Ishikawa (cell line): ENCODE data around the gene ASB2.

ENCODE experiments used
- CEBPB ChIP-seq: IDR thresholded peaks from 2 replicates; pipeline ENCODE4 v1.6.1; 2012
- CREB1 ChIP-seq: IDR thresholded peaks from 2 replicates; pipeline ENCODE4 v1.6.1; 2012; ENCODE audit warnings: low read depth
- EGR1 ChIP-seq: IDR thresholded peaks from 2 replicates; pipeline ENCODE4 v1.6.1; 2012
- EP300 ChIP-seq: IDR thresholded peaks from 2 replicates; pipeline ENCODE4 v1.6.1; 2012; ENCODE audit warnings: borderline replicate concordance
- FOXM1 ChIP-seq: IDR thresholded peaks from 2 replicates; pipeline ENCODE4 v1.6.1; 2012; ENCODE audit warnings: low read depth, borderline replicate concordance
- NFIC ChIP-seq: IDR thresholded peaks from 2 replicates; pipeline ENCODE4 v1.6.1; 2012
- RAD21 ChIP-seq: IDR thresholded peaks from 2 replicates; pipeline ENCODE4 v1.6.1; 2012; ENCODE audit warnings: low read depth
- TAF1 ChIP-seq: IDR thresholded peaks from 2 replicates; pipeline ENCODE4 v1.6.1; 2012; ENCODE audit warnings: low read depth, mild to moderate bottlenecking
- TCF12 ChIP-seq: IDR thresholded peaks from 2 replicates; pipeline ENCODE4 v1.6.1; 2012; ENCODE audit warnings: low read depth
- TEAD4 ChIP-seq: IDR thresholded peaks from 2 replicates; pipeline ENCODE4 v1.6.1; 2012
- YY1 ChIP-seq: IDR thresholded peaks from 2 replicates; pipeline ENCODE4 v1.6.1; 2012; ENCODE audit warnings: low read depth
- ZBTB7A ChIP-seq: IDR thresholded peaks from 2 replicates; pipeline ENCODE4 v1.6.1; 2012; ENCODE audit warnings: low read depth
- TF ChIP-seq, protein P1 (sequence below): IDR thresholded peaks from 2 replicates; pipeline ENCODE4 v1.6.1; 2012; ENCODE audit warnings: low read depth, mild to moderate bottlenecking
- TF ChIP-seq, protein P2 (sequence below): IDR thresholded peaks from 2 replicates; pipeline ENCODE4 v1.6.1; 2012
- TF ChIP-seq, protein P3 (sequence below): IDR thresholded peaks from 2 replicates; pipeline ENCODE4 v1.6.1; 2012

The ASB2 gene

DNA sequence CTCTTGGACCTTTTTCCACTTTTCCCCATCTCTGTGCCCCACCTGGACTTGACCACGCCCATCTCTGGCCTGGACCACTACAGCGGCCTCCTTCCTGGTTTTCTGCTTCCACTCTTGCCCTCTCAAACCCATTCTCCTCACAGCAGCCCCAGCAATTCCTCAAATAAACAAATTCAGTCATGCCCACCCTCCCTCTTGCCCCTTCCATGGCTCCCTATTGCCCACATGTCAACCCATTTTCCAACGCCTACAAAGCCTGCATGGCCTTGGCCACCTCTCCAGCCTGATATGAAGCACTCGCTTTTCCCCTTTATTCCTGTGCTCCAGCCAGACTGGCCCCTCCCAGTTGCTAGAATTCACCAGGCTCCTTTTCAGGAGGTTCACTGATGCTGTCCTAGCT, 43.9 kb upstream of the ASB2 start:
- TF ChIP-seq CREB1 = no peak
- no peak for TF ChIP-seq EGR1
- TF ChIP-seq, protein P1, sequence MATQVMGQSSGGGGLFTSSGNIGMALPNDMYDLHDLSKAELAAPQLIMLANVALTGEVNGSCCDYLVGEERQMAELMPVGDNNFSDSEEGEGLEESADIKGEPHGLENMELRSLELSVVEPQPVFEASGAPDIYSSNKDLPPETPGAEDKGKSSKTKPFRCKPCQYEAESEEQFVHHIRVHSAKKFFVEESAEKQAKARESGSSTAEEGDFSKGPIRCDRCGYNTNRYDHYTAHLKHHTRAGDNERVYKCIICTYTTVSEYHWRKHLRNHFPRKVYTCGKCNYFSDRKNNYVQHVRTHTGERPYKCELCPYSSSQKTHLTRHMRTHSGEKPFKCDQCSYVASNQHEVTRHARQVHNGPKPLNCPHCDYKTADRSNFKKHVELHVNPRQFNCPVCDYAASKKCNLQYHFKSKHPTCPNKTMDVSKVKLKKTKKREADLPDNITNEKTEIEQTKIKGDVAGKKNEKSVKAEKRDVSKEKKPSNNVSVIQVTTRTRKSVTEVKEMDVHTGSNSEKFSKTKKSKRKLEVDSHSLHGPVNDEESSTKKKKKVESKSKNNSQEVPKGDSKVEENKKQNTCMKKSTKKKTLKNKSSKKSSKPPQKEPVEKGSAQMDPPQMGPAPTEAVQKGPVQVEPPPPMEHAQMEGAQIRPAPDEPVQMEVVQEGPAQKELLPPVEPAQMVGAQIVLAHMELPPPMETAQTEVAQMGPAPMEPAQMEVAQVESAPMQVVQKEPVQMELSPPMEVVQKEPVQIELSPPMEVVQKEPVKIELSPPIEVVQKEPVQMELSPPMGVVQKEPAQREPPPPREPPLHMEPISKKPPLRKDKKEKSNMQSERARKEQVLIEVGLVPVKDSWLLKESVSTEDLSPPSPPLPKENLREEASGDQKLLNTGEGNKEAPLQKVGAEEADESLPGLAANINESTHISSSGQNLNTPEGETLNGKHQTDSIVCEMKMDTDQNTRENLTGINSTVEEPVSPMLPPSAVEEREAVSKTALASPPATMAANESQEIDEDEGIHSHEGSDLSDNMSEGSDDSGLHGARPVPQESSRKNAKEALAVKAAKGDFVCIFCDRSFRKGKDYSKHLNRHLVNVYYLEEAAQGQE = no peak

DNA sequence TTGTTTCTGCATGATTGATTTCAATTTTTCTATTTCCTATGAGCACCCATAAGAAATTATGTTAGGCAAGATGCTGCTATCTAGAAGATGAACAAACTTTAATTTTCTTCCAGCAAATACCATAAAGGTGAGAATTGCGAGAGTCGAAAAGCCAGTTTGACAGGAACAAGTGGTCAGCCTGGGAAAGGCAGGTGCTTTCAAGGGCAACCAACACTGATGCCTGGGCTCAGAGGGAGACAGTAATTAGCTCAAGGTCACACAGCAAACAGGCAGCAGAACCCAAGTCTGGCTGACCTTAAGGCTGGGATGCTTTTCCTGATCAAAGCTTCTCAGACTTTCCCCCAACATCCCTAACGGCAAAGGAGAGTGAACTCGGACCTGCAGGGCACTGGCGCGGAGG, 43.0 kb upstream of the ASB2 start:
- TF ChIP-seq EP300 = no peak
- TF ChIP-seq, protein P2, sequence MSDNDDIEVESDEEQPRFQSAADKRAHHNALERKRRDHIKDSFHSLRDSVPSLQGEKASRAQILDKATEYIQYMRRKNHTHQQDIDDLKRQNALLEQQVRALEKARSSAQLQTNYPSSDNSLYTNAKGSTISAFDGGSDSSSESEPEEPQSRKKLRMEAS = 0 out of 2 replicates have a peak, but pooled peaks have one; percentile 19

DNA sequence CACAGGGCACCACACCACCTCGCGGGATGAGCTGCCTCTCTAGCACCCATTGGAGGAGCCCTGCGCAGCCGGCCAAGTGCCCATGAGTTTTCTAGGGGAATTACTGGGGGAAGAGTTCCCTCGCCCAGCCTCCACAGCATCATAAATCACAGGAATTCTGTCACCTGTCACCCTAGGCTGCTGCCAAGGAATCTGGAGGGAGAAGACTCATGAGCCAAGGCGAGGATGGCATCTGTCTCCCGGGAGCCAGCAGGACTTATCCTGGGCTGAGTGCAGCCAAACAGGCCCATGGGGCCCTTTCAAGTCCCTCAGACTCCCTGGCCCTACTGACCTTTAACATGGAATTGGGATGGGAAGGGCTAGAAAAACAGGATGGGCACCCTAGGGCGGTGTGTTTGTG, 41.9 kb upstream of the ASB2 start:
- TF ChIP-seq EGR1 = no peak
- no peak for TF ChIP-seq TAF1
- TF ChIP-seq TEAD4 = no peak
- TF ChIP-seq TCF12 = no peak
- no peak for TF ChIP-seq NFIC
- TF ChIP-seq EP300 = no peak

DNA sequence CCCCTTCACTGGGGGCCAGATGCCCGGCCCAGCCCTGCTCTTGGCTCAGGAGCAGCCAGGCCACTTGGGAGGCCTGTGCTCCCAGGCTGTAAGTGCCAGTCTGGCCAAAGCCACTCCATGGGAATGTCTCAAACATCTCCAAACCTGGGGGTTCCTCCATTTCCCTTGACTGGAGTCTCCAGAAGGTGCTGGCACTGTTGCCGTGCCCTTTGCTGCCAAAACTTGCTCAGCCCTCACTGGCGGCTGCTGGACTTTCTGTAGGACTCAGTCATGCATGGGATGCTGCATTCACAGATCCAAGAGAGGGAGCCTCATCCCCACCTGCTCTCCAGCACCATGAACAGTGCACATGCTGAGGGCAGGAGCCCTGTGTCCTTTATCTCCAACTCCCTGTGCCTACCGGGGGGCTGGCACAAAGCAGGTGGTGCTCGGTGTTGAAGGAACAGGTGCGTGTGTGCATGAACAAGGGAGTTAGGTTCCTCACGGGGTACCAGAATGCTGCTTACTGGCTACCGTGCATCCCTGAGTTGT, 40.1 kb upstream of the ASB2 start:
- TF ChIP-seq EP300 (no peak), RAD21 (peak; percentile 18; the same call in 1 of the 2 replicates), ZBTB7A (no peak), FOXM1 (no peak), CREB1 (no peak), CEBPB (no peak), YY1 (no peak)
- TF ChIP-seq, protein P2 = no peak
- TF ChIP-seq, protein P1 = peak; percentile 64

DNA sequence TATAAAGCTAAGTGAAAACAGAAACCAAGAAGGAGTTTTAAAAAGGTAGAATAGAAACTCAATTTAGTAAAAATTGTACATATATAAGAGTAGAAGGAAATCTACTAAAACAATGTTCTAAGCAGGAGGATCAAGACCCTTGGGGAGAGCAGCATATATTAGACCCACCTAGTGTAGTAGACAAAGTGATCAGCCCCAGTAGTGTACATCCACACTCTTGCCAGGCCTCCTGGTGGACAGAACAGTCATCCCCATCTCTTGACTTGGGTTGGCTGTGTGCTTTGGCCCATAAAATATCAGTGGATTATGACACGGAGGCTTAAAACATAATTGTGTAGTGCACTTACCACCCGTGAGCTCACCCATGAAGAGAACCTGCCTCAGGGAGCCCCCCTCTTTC, 38.9 kb upstream of the ASB2 start:
- TF ChIP-seq RAD21 (no peak), EGR1 (no peak), YY1 (no peak), ZBTB7A (no peak), TCF12 (no peak), FOXM1 (no peak), TEAD4 (no peak)
- TF ChIP-seq, protein P1 = no peak
- TF ChIP-seq, protein P3, sequence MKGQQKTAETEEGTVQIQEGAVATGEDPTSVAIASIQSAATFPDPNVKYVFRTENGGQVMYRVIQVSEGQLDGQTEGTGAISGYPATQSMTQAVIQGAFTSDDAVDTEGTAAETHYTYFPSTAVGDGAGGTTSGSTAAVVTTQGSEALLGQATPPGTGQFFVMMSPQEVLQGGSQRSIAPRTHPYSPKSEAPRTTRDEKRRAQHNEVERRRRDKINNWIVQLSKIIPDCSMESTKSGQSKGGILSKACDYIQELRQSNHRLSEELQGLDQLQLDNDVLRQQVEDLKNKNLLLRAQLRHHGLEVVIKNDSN = no peak
- TF ChIP-seq, protein P2 = no peak

DNA sequence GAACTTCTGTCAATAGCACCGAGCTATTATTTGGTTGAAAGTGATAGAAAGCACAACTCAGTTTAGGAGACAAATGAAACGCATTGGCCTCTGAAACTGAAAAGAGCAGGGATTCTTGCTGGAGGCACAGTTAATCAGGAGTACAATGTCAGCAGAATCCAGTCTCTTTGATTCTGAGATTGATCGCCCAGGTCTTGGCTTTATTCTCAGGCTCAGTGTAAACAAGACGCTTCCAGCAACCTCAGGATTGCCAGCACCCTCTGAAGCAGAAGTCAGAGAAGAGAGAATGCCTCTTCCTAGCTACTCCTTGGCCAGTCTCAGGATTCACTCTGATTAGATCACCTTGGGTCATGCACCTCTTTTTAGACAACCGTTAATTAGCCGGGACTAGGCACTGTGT, 38.0 kb upstream of the ASB2 start:
- TF ChIP-seq RAD21 (no peak), CREB1 (no peak), ZBTB7A (no peak), EGR1 (no peak), TAF1 (no peak), TCF12 (no peak), FOXM1 (no peak), TEAD4 (no peak), CEBPB (no peak), EP300 (no peak), YY1 (no peak), NFIC (no peak)
- TF ChIP-seq, protein P3 = no peak
- TF ChIP-seq, protein P1 = no peak
- TF ChIP-seq, protein P2 = no peak
